Kidney (tissue), 14 donors: ENCODE results near the gene KCNQ5. TPM values are rescaled to one million over a fixed set of nuclear protein-coding genes. Genes with fewer than 3 reads are reported as not detected.

Source experiments
- DNase-seq, 5 donors: peaks; one replicate each; pipeline ENCODE4 v3.0.0-alpha.2; 2013 to 2020
- FAIRE-seq: peaks from 2 replicates; lab custom pipeline; 2012; peaks lifted over from hg19 to GRCh38; lab: Jason Lieb, UNC
- H3K27ac ChIP-seq, 2 donors: one replicate each; pipeline ENCODE4 v1.7.0; 2013; ENCODE audit warnings: low read depth in 2 of 2, low read length in 2 of 2, inconsistent platforms in 1 of 2
- H3K27me3 ChIP-seq: one replicate; pipeline ENCODE4 v1.7.1; 2013; ENCODE audit warnings: low read length, inconsistent platforms; ENCODE audit not compliant: control insufficient read depth, insufficient read depth
- H3K36me3 ChIP-seq, 3 donors: one replicate each; pipeline versions ENCODE4 v1.7.0 to v1.7.1; 2013; ENCODE audit warnings: low read length in 3 of 3, control low read depth in 1 of 3, inconsistent platforms in 1 of 3; ENCODE audit not compliant: insufficient read depth in 3 of 3, control insufficient read depth in 2 of 3
- H3K4me1 ChIP-seq, 3 donors: one replicate each; pipeline versions ENCODE4 v1.7.0 to v1.7.1; 2013; ENCODE audit warnings: low read length in 3 of 3, inconsistent platforms in 1 of 3, low read depth in 1 of 3; ENCODE audit not compliant: control insufficient read depth in 2 of 3, insufficient read depth in 2 of 3
- H3K4me3 ChIP-seq, 3 donors: one replicate each; pipeline versions ENCODE4 v1.7.0 to v1.8.1; 2013; ENCODE audit warnings: low read length in 3 of 3, control low read depth in 1 of 3, inconsistent platforms in 1 of 3
- H3K9ac ChIP-seq, 3 donors: one replicate each; pipeline versions ENCODE4 v1.7.0 to v1.7.1; 2013; ENCODE audit warnings: low read length in 3 of 3, control low read depth in 1 of 3, inconsistent platforms in 1 of 3
- H3K9me3 ChIP-seq, 3 donors: one replicate each; pipeline versions ENCODE4 v1.7.0 to v1.7.1; 2013; ENCODE audit warnings: low read length in 3 of 3, control low read depth in 1 of 3, inconsistent platforms in 1 of 3; ENCODE audit not compliant: control insufficient read depth in 2 of 3, insufficient read depth in 1 of 3
- intact Hi-C: fragments of 100-400 bp; cut with DNase I; formaldehyde crosslinking; loops from one replicate; pipeline ENCODE4 v1.11.1; 2022
- polyA plus RNA-seq: library from polyadenylated mRNA; stranded (reverse); fragments of 350-450 nt; fragmentation: Illumina TruSeq; extraction: RNeasy Lipid Tissue Mini Kit (QIAGEN cat#74804); gene quantifications from one replicate; pipeline ENCODE4 v1.2.3, GENCODE V29; 2014; ENCODE audit warnings: low read depth, low replicate concordance; ENCODE audit not compliant: insufficient read depth
- total RNA-seq: library from RNA; stranded (reverse); fragmentation: NEBNext Ultra II Directional; extraction: Animal tissue kit (Norgen Biotek cat#: 25700); gene quantifications from one replicate; pipeline ENCODE4 v1.2.1, GENCODE V29; 2021
- TF ChIP-seq, protein P1 (sequence below): IDR thresholded peaks from 3 replicates; pipeline ENCODE4 v1.5.1; 2012; ENCODE audit warnings: mild to moderate bottlenecking, moderate library complexity, borderline replicate concordance; ENCODE audit not compliant: insufficient read depth; ENCODE audit errors: extremely low read depth
- donor health status: control.
- donor health status: control.
- donor health status: control.
- donor health status: control.
- donor health status: control.
- donor health status: DM: yes; HTN: yes; CAD: no.
- donor health status: Normal renal cell carcinoma (clear cell type).

Gene KCNQ5
- total and polyA plus RNA-seq, 2 donors from 2014 or later = 0.50 TPM; not detected in 1

DNA sequence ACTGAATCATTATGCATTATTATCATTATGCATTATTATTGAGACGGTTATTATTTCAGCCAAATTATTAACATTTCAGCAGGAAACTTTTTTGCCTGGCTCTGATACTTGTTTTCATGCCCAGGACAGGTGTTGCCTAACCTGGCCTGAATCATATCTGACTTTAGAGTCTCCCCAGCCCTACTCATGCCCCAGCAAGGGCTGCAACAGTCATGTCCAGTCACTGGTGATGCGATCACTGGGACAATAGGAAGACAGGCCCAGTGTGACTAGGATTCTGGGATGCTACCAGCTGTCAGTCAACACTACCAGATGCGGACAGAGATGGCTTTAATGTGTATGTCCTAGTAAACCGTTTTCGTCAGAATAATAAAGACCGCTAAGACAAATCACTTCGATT is 318.4 kb downstream of the KCNQ5 start:
- intact Hi-C loops = no loop called here
- Histone ChIP-seq H3K4me1 (no peaks in the 10 kb centered on the region), H3K27me3 (no peaks in the 10 kb centered on the region), H3K36me3 (no peaks in the 10 kb centered on the region), H3K9ac (no peak overlapping the region), H3K4me3 (no peak overlapping the region), H3K9me3 (no peaks in the 10 kb centered on the region), H3K27ac (no peak overlapping the region)
- TF ChIP-seq, protein P1, sequence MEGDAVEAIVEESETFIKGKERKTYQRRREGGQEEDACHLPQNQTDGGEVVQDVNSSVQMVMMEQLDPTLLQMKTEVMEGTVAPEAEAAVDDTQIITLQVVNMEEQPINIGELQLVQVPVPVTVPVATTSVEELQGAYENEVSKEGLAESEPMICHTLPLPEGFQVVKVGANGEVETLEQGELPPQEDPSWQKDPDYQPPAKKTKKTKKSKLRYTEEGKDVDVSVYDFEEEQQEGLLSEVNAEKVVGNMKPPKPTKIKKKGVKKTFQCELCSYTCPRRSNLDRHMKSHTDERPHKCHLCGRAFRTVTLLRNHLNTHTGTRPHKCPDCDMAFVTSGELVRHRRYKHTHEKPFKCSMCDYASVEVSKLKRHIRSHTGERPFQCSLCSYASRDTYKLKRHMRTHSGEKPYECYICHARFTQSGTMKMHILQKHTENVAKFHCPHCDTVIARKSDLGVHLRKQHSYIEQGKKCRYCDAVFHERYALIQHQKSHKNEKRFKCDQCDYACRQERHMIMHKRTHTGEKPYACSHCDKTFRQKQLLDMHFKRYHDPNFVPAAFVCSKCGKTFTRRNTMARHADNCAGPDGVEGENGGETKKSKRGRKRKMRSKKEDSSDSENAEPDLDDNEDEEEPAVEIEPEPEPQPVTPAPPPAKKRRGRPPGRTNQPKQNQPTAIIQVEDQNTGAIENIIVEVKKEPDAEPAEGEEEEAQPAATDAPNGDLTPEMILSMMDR = no peak
- FAIRE-seq (no peak), DNase-seq (no peak)

DNA sequence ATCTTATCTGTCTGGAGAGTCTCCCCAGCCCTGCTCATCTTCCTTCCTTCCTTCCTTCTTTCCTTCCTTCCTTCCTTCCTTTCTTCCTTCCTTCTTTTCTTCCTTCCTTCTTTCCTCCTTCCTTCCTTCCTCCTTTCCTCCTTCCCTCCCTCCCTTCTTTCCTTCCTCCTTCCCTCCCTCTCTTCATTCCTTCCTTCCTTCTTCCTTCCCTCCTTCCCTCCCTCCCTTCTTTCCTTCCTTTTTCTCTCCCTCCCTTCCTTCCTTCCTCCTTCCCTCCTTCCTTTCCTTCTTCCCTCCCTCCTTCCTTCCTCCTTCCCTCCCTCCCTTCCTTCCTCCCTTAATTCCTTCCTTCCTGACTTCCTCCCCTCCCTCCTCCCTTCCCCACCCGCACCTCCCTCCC is 319.4 kb downstream of the KCNQ5 start:
- TF ChIP-seq, protein P1 = no peak
- Histone ChIP-seq H3K4me3 (no peak overlapping the region), H3K4me1 (no peaks in the 10 kb centered on the region), H3K9ac (no peak overlapping the region), H3K27me3 (no peaks in the 10 kb centered on the region), H3K27ac (no peak overlapping the region), H3K36me3 (no peaks in the 10 kb centered on the region), H3K9me3 (no peaks in the 10 kb centered on the region)
- DNase-seq (no peak), FAIRE-seq (no peak)
- intact Hi-C loops = no loop called here

DNA sequence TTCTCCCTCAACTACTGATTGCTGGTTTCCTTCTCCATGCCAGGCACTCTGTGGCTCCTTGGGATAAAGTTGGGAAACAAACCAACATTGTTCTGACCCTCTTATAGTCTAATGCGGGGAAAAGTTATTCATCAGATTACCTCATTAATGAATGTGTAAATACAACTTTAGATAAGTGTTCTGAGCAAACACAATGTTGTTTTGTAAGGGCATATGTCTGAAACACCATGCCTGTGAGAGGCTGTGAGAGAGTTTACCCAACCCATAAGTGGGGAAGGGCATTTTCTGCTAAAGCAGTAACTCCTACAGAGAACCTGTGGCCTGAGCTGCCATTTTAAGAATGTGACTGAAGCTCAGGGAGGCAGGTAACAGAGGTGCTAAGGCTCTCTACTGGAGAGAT is 319.9 kb downstream of the KCNQ5 start:
- Histone ChIP-seq H3K4me1 (no peaks in the 10 kb centered on the region), H3K9me3 (no peaks in the 10 kb centered on the region), H3K36me3 (no peaks in the 10 kb centered on the region), H3K27ac (no peak overlapping the region), H3K27me3 (no peaks in the 10 kb centered on the region), H3K9ac (no peak overlapping the region), H3K4me3 (no peak overlapping the region)
- no peak for FAIRE-seq
- DNase-seq = no peak
- TF ChIP-seq, protein P1 = no peak
- intact Hi-C loops = no loop called here

DNA sequence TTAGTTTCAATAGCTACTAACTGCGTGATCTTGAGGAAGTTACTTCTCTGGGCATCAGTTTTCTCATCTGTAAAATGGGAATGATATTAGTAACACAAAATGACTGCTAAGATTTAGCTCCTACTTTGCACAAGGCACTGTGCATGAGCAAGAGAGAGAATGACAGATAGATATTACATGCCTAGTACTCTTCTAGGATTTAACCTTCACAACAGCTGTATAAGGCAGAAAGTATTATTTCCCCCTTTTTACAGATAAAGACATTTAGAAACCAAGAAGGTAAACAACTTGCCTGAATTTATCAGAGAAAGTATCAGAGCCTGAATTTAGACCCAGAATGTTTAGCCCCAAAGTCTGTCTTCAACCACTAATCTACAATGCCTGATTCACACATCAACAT is 321.8 kb downstream of the KCNQ5 start:
- no peak for DNase-seq
- Histone ChIP-seq H3K9ac (no peak overlapping the region), H3K27ac (no peak overlapping the region), H3K36me3 (no peaks in the 10 kb centered on the region), H3K9me3 (no peaks in the 10 kb centered on the region), H3K4me3 (no peak overlapping the region), H3K4me1 (no peaks in the 10 kb centered on the region), H3K27me3 (no peaks in the 10 kb centered on the region)
- intact Hi-C loops = no loop called here
- FAIRE-seq = no peak
- TF ChIP-seq, protein P1 = no peak
